ENCODE data around the gene TRMT10A. TPM values are rescaled to one million over a fixed set of nuclear protein-coding genes. Genes with fewer than 3 reads are reported as not detected.

TRMT10A gene
- total RNA-seq, 1 donor from 2014 or later: 4.9 TPM

DNA sequence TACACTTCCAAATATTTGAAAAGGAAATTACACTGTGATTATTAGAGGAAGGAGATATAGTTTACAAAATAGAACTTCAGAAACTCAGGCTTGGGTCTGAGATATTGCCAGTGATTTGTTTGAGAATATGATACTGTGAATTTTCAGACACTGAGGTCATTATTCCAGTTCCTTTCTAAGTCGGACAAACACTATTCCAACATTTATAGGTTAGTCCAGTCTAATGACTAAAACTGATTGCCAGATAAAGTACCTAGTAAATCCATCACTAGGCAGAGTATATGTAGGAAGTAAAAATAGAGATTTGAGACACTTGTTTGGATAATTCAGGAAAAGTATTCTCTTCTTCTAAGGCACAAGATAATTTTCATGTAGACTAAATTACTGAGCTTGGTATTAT lies 24.0 kb upstream of the TRMT10A start:
- H3K9me3 Mint-ChIP-seq: no peaks in the 10 kb centered on the region
- ATAC-seq (ENCODE audit: low read depth) (no peak), DNase-seq (no peak)
- H3K36me3 Mint-ChIP-seq (ENCODE audit: low read depth): no peaks in the 10 kb centered on the region
- peaks cover 14% of the 10 kb centered on the region for H3K27me3 Mint-ChIP-seq
- intact Hi-C loops (cut with micrococcal nuclease): no loop called here
- ChIA-PET POLR2A (no interaction called here), CTCF (no interaction called here)
- no peak overlapping the region for H3K27ac Mint-ChIP-seq
- no peaks in the 10 kb centered on the region for H3K4me1 Mint-ChIP-seq
- TF ChIP-seq, protein P1, sequence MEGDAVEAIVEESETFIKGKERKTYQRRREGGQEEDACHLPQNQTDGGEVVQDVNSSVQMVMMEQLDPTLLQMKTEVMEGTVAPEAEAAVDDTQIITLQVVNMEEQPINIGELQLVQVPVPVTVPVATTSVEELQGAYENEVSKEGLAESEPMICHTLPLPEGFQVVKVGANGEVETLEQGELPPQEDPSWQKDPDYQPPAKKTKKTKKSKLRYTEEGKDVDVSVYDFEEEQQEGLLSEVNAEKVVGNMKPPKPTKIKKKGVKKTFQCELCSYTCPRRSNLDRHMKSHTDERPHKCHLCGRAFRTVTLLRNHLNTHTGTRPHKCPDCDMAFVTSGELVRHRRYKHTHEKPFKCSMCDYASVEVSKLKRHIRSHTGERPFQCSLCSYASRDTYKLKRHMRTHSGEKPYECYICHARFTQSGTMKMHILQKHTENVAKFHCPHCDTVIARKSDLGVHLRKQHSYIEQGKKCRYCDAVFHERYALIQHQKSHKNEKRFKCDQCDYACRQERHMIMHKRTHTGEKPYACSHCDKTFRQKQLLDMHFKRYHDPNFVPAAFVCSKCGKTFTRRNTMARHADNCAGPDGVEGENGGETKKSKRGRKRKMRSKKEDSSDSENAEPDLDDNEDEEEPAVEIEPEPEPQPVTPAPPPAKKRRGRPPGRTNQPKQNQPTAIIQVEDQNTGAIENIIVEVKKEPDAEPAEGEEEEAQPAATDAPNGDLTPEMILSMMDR (IDR thresholded peaks at IDR 0.05): no peak
- H3K4me3 Mint-ChIP-seq: no peak overlapping the region

DNA sequence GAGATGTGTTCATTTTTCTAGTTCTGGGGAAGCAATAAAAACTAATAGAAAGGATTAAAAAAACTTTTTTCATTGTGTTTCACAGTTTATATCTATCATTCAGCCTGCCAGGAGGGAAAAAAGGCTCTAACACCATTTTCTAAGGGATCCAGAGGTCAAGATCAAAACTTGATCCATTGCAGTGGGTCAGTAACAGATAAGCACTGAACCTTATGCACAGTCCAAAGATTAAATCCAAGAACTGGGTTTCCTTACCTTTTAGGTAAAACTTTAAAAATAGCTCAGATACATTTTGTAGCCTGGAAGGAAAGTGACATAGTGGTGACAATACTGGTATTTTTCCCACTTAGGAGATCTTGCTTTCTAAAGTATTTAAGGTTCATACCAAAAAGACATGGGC lies 23.5 kb upstream of the TRMT10A start:
- Mint-ChIP-seq H3K4me3 (no peak overlapping the region), H3K27me3 (peaks cover 14% of the 10 kb centered on the region), H3K9me3 (no peaks in the 10 kb centered on the region), H3K4me1 (no peaks in the 10 kb centered on the region), H3K27ac (no peak overlapping the region), H3K36me3 (ENCODE audit: low read depth) (no peaks in the 10 kb centered on the region)
- intact Hi-C loops (cut with micrococcal nuclease): no loop called here
- CTCF ChIA-PET: no interaction called here
- DNase-seq (no peak), ATAC-seq (ENCODE audit: low read depth) (no peak)
- POLR2A ChIA-PET: no interaction called here
- TF ChIP-seq, protein P1 (IDR thresholded peaks at IDR 0.05): no peak

DNA sequence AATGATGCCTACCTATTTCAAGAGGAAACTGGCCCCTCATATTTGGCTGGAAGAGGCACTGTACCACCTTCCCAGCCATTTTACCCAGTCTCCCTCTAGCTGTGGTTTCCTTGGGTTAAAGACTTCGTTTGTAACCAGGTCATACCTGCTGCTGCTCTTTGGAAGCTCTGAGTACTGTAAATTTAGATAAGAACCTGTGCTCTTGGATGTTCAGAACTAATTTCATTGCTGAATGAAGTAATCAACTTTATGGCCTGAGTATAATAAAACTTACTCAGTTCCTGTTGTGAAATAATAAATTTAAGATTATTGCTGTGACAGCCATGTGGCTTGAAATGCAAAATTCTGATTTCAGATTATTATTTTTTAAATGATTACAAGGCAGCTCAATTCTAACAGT lies 23.0 kb upstream of the TRMT10A start:
- H3K27ac Mint-ChIP-seq: no peak overlapping the region
- H3K4me1 Mint-ChIP-seq: no peaks in the 10 kb centered on the region
- TF ChIP-seq, protein P1 (IDR thresholded peaks at IDR 0.05): no peak
- no peak for ATAC-seq (ENCODE audit: low read depth)
- H3K36me3 Mint-ChIP-seq (ENCODE audit: low read depth): no peaks in the 10 kb centered on the region
- DNase-seq: no peak
- no peaks in the 10 kb centered on the region for H3K9me3 Mint-ChIP-seq
- no peak overlapping the region for H3K4me3 Mint-ChIP-seq
- intact Hi-C loops (cut with micrococcal nuclease): no loop called here
- CTCF ChIA-PET: no interaction called here
- POLR2A ChIA-PET: no interaction called here
- H3K27me3 Mint-ChIP-seq: peaks cover 18% of the 10 kb centered on the region

DNA sequence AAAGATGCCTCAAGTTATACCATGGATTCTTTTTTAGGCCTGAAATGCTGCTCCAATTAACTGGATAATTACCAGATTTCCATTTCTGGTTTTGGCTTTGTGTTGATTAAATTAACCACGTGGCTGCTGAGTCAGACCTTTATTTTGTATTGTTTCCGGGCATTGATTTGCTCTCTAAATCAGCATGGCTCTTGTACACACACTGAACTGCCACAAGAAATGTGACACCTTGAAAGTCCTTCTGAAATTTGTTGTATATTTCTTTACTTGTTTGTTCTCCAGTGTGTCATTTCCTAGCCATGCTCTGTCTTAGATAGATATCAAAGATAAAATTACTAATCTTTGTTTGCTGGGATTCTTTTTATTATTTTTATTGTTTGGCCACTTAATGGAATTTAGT lies 22.5 kb upstream of the TRMT10A start:
- no peaks in the 10 kb centered on the region for H3K4me1 Mint-ChIP-seq
- H3K9me3 Mint-ChIP-seq: no peaks in the 10 kb centered on the region
- no peak overlapping the region for H3K4me3 Mint-ChIP-seq
- H3K27ac Mint-ChIP-seq: no peak overlapping the region
- ATAC-seq (ENCODE audit: low read depth): no peak
- TF ChIP-seq, protein P1 (IDR thresholded peaks at IDR 0.05): no peak
- H3K27me3 Mint-ChIP-seq: peaks cover 20% of the 10 kb centered on the region
- ChIA-PET CTCF (no interaction called here), POLR2A (no interaction called here)
- DNase-seq: no peak
- intact Hi-C loops (cut with micrococcal nuclease): no loop called here
- H3K36me3 Mint-ChIP-seq (ENCODE audit: low read depth): no peaks in the 10 kb centered on the region

DNA sequence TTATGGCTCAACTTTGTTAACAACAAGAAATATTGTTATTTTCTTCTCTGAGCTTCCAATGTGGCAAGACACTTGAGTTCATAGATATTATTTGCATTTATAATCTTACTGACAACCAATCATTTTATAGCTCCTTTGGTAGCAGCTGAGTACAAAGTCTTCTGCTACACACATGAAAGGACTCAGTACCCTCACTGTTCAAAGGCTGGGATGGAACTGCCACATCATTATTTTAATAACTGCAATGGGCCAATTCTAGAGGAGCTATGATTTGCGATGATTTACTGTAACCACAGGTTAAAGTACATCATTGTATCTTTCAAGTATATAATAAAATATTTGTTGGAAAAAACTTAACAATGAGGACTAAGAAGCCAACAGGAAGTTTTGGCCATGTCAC lies 21.7 kb upstream of the TRMT10A start:
- TF ChIP-seq, protein P1 (IDR thresholded peaks at IDR 0.05): no peak
- intact Hi-C loops (cut with micrococcal nuclease): no loop called here
- Mint-ChIP-seq H3K4me3 (no peak overlapping the region), H3K4me1 (no peaks in the 10 kb centered on the region), H3K36me3 (ENCODE audit: low read depth) (no peaks in the 10 kb centered on the region), H3K9me3 (no peaks in the 10 kb centered on the region), H3K27me3 (peaks cover 24% of the 10 kb centered on the region), H3K27ac (no peak overlapping the region)
- ATAC-seq (ENCODE audit: low read depth): no peak
- DNase-seq: no peak
- CTCF ChIA-PET: no interaction called here
- POLR2A ChIA-PET: interaction anchor here (0.6 kb wide), 1 partner anchor 33 kb away, joined by 3 read pairs; no protein-coding TSS in a partner anchor
